A549 (cell line): ENCODE data around the gene JAG2.

Experiments
- EP300 ChIP-seq, 2 experiments: fragments of >200 bp; sonication (Bioruptor Twin); formaldehyde crosslinking; IDR thresholded peaks; 2 replicates in 1 of 2; 3 replicates in 1 of 2; pipeline ENCODE4 v1.6.1; 2016 to 2017
- JUN ChIP-seq, 2 experiments: fragments of >200 bp; sonication (Bioruptor Twin); formaldehyde crosslinking; IDR thresholded peaks; 2 replicates in 1 of 2; 3 replicates in 1 of 2; pipeline ENCODE4 v1.6.1; 2016 to 2017
- KDM5A ChIP-seq: fragments of 200-600 bp; sonication (generic); IDR thresholded peaks from 2 replicates; pipeline ENCODE4 v1.6.1; 2016; ENCODE audit warnings: antibody characterized with exemption, mild to moderate bottlenecking
- MAFK ChIP-seq: fragments of 450-650 bp; IDR thresholded peaks from 2 replicates; pipeline ENCODE4 v1.6.1; 2014; ENCODE audit not compliant: partially characterized antibody
- POLR2A ChIP-seq: IDR thresholded peaks from 2 replicates; pipeline ENCODE4 v1.6.1; 2012; ENCODE audit warnings: mild to moderate bottlenecking, low read length
- ZSCAN20 ChIP-seq: fragments of 250-450 bp; sonication (Bioruptor Pico); IDR thresholded peaks from 2 replicates; pipeline ENCODE4 v1.8.0; 2022; ENCODE audit warnings: mild to moderate bottlenecking, moderate library complexity
- TF ChIP-seq, protein P1 (sequence below): fragments of >200 bp; sonication (Bioruptor Twin); formaldehyde crosslinking; IDR thresholded peaks from 3 replicates; pipeline ENCODE4 v1.5.1; 2016

DNA sequence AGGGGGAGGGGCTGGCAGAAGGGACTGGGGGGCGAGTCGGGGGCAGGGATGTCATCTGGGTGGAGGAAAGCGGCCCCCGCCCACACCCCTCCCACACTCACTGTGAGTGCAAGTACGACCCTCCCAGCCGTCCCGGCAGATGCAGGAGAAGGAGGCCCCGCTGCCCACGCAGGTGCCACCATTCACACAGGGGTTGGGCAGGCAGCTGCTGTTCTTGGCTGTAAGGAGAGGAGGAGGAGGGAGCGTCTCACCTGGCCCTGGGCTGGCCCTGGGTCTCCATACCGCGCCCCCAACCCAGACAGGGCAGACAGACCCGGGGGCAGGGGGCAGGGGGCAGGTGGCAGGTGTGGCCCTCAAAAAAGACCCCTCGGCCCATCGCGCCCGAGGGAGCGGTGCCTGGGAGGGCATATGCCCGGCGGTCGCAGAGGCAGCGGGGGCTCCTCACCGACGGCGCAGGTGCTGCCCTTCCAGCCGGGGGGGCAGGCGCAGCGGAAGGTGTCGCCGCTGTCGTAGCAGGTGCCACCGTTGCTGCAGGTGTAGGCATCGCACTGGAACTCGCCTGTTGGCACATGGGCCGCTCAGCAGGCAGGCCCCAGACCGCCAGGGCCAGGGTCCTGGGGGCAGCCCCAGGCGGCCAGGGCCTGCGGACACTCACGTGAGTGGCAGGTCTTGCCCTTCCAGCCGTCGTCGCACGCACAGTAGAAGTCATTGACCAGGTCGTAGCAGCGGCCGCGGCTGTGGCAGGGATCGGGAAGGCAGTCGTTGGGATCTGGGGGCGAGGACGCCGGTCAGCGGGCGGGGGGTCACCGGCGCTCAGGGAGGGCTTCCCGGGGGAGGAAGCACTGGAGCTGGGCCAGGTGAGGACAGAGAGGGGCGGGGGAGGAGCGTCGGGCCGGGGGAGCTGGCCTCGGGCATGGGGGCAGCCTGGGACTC, 20.6 kb downstream of the JAG2 start:
- TF ChIP-seq, protein P1, sequence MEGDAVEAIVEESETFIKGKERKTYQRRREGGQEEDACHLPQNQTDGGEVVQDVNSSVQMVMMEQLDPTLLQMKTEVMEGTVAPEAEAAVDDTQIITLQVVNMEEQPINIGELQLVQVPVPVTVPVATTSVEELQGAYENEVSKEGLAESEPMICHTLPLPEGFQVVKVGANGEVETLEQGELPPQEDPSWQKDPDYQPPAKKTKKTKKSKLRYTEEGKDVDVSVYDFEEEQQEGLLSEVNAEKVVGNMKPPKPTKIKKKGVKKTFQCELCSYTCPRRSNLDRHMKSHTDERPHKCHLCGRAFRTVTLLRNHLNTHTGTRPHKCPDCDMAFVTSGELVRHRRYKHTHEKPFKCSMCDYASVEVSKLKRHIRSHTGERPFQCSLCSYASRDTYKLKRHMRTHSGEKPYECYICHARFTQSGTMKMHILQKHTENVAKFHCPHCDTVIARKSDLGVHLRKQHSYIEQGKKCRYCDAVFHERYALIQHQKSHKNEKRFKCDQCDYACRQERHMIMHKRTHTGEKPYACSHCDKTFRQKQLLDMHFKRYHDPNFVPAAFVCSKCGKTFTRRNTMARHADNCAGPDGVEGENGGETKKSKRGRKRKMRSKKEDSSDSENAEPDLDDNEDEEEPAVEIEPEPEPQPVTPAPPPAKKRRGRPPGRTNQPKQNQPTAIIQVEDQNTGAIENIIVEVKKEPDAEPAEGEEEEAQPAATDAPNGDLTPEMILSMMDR, result no peak
- no peak for TF ChIP-seq KDM5A
- no peak for TF ChIP-seq ZSCAN20 (CRISPR knock-in tag)
- no peak for TF ChIP-seq JUN (IDR thresholded peaks at IDR 0.05)
- TF ChIP-seq POLR2A, result no peak
- TF ChIP-seq MAFK, result no peak
- no peak for TF ChIP-seq EP300 (IDR thresholded peaks at IDR 0.05)
